GM19043 (cell line): ENCODE data around the gene SRP9.
"Not testable (repeated sequence)": the region's sequence is repeated elsewhere in the genome, so short reads cannot be mapped to it uniquely, and the experiment has no call there.

Experiments used
- ATAC-seq: cut with Tn5 transposase; IDR thresholded peaks from one replicate; pipeline ENCODE4 v1.9.1; 2021; ENCODE audit warnings: low read depth; ENCODE audit not compliant: unreplicated experiment

The SRP9 gene

DNA sequence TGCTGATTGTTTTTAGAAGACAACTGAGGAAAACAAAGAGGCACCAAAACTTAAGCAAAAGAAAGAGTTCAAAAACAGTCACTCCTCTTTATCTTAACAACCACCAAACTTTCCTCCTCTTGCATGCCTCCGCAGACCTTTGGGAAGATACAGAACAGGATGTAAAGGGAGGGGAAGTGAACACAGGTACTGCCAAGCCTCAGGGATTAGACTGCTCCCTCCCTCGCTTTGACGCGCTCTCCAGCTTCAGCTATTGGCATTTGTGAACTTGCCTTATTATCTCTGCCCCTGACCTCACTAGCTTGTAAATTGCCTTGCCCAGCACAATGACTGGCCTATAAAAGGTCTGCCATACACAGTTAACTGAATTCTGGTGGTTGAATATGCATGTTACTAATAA, 4.8 kb upstream of the SRP9 start:
- no peak for ATAC-seq

DNA sequence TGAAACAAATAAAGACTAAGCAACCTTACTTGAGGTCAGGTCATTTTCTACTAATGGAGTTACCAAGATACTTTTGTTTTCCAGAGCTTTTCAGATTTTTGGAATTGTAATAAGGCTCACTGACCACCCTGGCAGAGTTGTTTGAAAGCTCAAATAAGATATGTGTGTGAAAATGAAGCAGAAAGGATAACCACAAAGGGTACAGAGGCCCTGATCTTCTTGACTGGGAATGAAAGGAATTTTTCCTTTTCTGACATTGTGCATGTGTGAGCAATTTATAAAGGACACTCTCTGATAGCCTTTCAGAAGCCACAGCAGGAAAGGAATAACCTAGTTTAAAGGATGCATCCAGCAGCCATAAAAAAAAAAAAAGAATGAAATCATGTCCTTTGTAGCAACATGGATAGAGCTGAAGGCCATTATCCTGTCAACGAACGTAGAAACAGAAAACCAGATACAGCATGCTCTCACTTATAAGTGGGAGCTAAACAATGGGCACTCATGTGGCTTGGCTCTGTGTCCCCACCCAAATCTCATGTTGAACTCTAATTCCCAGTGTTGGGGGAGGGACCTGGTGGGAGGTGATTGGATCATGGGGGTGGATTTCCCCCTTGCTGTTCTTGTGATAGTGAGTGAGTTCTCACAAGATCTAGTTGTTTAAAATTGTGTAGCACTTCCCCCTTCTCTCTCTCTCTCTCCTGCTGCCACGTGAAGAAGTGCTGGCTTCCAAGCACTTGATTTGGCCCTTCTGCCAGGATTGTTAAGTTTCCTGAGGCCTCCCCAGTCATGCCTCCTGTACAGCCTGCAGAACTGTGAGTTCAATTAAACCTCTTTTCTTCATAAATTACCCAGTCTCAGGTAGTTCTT, 3.1 kb upstream of the SRP9 start:
- no peak for ATAC-seq

DNA sequence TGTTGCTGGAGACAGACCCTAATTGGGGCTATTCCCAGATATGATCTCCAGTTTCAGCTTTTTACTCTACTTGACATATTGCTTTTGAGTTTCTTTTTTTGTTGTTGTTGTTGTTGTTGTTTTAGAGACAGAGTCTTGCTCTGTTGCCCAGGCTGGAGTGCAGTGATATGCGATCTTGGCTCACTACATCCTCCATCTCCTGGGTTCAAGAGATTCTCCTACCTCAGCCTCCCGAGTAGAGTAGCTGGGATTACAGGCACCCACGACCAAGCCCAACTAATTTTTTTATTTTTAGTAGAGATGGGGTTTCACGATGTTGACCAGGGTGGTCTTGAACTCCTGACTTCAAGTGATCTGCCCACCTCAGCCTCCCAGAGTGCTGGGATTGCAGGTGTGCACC, 1.3 kb upstream of the SRP9 start:
- no peak for ATAC-seq

DNA sequence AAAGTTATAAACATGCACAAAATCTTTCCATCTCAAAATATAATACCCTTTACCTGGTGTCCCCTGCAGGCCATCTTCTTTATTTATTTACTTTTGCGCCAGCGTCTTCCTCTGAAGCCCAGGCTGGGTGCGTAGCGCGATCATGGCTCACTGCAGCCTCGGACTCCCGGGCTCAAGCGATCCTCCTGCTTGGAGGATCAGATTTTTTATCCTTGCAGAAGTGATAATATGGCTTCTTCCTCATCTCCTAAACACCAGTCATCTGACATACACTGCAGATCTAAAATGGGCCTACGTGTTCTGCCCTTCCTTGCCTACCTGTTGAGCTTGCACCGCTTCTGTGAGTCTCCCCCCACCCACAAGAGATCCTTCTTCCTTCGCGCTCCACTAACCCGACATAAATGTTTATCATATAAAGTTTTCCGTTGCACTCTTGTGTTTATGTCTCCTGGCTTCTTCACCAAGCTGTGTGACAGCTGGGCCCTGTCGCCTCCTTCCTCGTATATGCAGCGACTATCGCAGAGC, 506 bp upstream of the SRP9 start:
- peak; percentile 7 for ATAC-seq

DNA sequence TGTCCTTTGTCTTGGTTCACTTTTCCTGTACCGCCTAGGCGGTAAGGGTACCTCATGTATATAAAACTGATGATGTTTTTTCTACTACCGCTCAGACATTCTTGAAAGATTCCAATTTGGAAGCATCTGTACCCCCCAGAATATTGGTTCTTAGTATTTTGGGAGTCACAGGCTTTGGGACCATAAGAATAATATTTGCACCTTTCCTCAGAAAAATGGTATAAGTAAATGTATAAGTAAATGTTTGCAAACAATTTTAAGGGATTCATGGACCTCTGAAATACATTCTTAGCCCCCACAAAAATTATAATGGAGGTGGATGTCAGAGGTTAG, 677 bp downstream of the SRP9 start:
- ATAC-seq = no peak

DNA sequence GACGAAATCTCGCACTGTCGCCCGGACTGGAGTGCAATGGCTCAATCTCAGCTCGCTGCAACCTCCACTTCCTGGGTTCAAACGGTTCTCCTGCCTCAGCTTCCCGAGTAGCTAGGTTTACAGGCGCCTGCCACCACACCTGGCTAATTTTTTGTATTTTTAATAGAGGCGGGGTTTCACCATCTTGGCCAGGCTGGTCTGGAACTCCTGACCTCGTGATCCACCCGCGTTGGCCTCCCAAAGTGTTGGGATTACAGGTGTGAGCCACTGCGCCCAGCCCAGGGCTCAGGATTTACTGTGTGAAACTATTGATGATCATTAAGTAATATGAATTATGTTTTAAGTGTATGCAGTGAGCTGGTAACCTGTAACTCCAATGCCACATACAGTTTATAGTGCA, 1.5 kb downstream of the SRP9 start:
- not testable (repeated sequence) for ATAC-seq

DNA sequence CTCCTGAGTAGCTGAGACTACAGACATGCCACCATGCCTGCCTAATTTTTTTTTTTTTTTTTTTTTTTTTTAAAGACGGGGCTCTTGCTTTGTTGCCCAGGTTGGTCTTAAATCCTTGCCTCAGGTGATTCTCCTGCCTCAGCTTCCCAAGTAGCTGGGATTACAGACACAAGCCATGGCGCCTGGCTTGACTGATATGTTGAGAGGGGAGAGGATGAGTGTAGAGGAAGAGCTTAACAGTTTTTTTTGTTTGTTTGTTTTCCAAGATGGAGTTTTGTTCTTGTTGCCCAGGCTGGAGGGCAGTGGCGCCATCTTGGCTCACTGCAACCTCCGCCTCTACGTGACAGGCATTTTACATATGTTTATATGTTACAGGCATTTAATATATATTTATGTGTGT, 2.5 kb downstream of the SRP9 start:
- ATAC-seq = no peak

DNA sequence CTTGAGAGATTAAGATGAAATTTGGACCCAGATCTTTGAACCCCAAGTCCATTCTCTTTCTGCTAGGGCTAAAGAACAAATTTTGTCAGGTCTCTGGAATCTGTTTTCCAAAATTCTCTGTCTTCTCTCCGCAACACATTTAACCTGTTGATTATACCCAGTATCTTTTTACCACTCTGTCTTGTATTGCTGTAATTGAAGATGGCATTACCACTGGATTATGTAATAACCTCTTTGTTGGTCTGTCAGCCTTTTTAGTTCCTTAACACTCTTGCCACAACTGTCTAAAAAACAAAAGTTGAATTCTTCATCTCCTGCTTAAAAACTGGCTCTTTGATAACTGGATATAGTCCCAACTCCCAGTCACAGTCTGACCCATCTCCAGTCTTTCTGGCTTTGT, 3.0 kb downstream of the SRP9 start:
- no peak for ATAC-seq

DNA sequence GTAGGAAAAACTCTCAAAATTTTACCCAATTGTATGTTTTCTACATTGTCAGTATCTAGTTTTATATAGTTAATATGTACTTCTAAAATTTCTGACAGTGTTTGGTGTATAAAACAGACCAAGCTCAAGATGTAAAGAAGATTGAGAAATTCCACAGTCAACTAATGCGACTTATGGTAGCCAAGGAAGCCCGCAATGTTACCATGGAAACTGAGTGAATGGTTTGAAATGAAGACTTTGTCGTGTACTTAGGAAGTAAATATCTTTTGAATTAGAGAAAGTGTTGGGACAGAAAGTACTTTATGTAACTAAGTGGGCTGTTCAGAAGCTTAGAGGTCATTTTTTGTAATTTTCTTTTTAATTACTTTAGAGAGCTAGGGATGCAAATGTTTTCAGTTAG, 11.5 kb downstream of the SRP9 start:
- ATAC-seq = not testable (repeated sequence)

DNA sequence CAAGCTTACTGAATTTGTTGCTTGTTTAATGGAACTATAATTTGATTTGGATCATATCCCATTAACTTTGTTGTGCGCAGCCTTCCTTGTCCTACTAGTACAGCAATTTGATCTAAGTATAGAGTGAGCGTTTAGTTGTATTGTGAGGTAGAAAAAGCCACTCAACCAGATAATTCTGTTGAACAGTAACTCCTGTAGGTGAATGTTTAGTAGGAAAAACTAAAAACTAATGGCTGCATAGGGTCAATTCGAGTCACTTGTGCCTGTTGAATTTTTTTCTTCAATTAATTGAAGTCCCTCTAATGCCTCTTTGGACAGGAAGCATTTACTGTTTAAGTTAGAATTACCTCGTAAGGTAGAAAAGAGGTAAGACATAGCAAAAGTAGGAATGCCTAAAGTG, 17.3 kb downstream of the SRP9 start:
- no peak for ATAC-seq

DNA sequence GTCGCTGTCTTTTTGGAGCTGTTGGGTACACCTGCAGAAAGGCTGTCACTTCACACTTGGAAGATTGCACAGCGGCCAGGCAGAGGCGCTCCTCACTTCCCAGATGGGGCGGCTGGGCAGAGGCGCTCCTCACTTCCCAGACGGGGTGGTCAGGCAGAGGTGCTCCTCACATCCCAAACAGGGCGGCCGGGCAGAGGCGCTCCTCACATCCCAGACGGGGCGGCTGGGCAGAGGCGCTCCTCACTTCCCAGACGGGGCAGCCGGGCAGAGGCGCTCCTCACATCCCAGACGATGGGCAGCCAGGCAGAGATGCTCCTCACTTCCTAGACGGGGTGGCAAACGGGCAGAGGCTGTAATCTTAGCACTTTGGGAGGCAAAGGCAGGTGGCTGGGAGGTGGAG, 18.5 kb downstream of the SRP9 start:
- not testable (repeated sequence) for ATAC-seq

DNA sequence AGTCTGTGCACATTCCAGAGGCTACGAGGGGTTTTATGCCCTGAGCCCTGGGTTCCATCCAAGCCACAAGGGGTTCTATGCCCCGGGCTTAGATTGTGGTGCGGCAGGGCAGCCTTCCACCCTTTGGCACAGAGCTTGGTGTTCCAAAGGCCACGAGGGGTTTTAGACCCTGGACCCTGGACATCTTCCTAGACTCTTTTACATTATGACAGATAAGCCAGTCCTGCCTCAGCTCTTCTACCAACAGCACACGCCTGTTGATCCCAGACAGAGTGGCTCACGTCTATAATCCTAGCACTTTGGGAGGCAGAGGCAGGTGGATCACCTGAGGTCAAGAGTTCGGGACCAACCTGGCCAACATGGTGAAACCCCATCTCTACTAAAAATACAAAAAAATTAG, 23.5 kb downstream of the SRP9 start:
- not testable (repeated sequence) for ATAC-seq

DNA sequence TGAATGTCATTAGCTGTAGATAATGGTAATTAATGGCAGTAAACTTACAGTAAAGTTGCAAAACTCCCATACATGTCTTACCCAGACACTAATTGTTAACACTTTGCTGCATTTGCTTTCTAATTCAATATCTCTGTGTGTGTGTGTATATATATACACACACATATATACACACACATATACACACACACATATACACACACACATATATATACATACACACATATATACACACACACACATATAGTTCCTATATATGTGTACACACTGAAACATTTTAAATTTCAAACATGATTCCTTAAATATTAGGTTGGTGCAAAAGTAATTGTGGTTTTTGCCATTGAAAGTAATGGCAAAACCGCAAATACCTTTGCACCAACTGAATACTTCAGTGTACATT, 28.6 kb downstream of the SRP9 start:
- ATAC-seq = no peak

DNA sequence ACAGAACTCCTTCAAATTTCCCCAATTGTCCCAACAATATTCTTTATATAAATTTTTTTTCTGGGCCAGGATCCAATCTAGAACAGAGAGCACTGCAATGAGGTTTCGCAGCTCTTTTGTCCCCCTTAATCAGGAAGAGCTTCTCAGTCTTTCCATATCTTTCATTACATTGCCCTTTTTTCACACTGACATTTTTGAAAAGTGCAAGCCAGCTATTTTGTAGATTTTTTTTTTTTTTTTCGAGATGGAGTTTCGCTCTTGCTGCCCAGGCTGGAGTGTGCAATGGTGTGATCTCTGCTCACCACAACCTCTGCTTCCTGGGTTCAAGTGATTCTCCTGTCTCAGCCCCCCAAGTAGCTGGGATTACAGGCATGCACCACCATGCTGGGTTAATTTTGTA, 29.1 kb downstream of the SRP9 start:
- not testable (repeated sequence) for ATAC-seq

DNA sequence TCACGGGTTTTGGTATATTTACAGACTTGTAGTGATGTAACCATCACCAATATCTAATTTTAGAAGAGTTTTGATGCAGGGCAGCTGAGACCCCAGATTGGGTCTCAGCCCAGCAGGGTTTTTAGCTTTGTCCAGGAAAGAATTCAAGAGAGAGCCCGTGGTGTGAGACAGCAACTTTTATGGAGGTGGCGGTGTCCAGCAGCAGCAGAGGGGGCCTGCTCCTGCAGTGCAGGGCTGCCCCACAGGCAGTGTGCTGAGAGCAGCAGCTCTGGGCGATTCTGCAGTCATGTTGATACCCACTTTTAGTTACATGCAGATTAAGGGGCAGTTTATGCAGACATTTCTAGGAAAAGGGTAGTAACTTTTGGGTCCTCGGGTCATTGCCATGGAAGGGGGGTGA, 30.5 kb downstream of the SRP9 start:
- no peak for ATAC-seq

DNA sequence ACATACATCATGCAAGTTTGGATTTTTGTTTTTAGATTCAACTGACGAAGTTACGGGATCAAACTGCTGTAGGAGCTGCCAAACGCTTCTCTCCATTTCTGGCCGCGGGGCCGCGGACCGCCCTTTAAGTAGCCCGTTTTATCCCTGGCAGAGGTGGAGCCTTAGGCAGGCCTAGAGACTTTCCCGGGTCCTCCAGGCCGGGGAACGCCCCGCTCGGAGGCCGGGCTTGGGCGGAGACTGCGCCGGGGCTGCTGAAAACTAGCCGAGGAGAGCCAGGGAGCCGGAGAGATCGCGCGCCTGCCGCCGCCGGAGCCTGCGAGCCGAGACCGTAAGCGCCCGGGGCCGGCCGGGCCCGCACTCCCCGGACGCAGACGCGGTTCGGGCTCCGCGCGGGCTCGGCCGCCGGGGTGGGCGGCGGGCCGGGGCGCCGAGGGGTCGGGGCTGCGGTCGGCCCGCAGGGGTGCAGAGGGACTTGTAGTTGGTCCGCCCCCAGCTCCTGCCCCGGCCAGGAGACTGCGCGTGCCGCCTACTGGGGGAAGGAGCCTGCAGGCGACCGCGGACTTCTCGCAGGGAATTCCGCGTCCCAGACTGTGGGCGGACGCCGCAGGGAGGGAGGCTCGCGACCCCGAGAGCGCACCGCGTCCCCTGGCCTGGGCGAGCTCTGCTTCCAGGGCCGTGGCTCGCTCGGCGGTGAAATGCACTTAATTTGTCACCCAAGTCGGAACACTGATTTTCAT, 32.4 kb downstream of the SRP9 start, which contains the start of gene EPHX1:
TSS of gene EPHX1 (plus strand) at position 283 of the 737 bp plus-strand sequence. CDS start 18,606 bp downstream, outside the sequence.
- ATAC-seq = peak; percentile 96

DNA sequence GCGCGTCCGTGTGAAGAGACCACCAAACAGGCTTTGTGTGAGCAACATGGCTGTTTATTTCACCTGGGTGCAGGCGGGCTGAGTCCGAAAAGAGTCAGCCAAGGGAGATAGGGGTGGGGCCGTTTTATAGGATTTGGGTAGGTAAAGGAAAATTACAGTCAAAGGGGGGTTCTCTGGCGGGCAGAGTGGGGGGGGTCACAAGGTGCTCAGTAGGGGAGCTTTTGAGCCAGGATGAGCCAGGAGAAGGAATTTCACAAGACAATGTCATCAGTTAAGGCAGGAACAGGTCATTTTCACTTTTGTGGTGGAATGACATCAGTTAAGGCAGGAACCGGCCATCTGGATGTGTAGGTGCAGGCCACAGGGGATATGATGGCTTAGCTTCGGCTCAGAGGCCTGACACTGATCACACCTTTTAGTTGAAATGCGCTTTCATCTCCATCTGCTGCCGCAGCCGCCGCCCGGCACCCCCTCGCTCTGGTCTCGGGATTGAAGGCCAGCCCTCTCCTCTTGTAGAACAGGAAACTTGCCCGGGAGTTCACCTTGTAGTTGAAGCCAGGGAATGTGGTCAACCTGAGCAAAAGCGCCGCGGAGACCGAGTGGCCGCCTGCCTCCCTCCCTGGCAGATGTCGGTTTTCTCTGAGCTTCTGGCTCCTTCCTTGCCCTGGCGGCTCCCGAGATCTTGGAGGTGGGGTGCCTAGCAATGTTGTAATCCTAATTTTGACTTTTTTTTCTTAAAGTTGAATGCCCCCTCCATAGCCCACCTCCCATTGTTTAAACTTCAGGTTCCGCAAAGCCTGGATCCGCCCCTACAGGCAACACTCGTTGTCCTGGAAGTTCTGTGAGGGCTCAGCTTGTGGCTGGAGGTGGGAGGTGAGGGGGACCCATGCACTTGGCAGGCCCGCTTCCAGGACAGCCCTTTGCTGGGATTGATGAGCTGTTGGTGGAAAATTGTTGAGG, 33.2 kb downstream of the SRP9 start:
- not testable (repeated sequence) for ATAC-seq

DNA sequence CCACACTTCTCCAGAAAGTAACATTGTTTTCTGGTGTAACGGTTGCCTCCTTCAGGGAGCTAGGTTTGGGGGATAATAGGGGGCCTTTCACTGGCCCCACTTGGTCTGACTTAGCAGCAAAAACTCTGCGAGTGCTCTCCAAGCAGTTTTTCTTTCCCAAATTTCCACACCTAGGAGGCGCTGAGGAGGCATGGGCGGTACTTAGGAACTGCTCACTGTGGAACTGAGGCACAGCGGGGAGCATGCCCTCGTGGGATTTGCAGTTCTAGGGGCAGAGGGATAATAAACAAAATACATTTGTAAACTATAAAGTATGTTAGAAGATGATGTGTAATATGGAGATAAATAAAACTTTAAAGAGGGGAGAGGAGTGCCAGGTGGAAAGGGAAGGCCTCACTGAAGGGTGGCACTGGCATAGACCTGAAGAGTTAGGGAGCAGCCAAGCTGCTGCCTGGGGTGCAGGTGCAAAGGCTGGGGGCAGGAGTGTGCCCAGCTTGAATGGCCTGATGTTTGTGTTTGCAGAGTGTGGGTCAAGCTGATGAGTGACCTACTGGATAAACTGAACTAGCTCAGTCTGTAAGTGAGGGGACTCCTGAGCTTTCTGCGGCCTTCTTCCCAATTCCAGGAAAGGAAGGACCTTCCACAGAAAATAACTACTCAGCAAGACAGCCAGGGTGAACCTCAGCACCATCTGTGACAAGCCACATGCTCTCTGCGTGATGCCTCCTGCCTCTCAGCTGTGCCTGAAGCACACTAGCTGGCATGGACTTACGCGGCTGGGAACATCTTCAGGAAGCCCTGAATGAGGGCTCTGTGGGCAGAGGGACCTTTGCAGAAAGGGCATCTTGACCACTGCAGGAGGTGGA, 34.2 kb downstream of the SRP9 start:
- no peak for ATAC-seq

DNA sequence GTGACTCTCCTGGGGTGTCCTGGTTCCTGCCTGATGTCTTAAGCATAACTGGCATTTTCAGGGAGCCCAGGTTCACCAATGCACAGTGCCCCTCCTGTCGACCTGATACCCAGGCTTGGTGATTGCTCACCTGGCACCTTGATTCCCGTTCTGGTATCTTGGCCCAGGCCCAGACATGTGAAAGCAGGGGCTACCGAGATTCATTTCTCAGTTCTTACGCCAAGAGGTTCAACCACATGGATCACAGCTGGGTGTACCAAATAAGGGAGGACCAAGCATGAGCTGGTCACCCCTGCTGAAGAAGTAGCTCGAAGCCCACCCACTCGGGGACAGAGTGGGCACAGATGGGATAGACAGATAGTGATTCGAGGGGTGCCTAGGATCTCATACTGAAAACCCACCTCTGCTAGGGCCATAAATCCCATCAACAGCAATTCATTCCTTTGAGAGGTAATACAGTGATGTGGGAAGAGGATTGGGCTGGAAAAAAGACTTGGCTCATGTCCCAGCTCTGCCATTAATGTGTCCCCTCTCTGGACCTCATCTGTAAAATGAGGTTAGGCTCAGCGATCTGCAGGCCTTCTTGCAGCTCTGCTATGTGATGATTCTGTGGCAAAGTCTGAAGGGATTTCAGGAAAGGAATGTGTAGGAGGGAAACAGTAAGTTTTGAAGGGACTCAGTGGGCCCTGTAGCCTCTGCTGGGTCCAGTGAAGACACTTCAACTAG, 35.0 kb downstream of the SRP9 start:
- ATAC-seq = no peak
